ENCODE measurements around the gene SLC6A4. TPM values are rescaled to one million over a fixed set of nuclear protein-coding genes. Genes with fewer than 3 reads are reported as not detected.

The SLC6A4 gene
- total and polyA plus RNA-seq, 2 experiments from 2014 or later: 0.06 to 0.14 TPM

- TF ChIP-seq REST (IDR thresholded peaks at IDR 0.05; ENCODE audit: unreplicated experiment) (no peak), CREB1 (CRISPR knock-in tag; IDR thresholded peaks at IDR 0.05; ENCODE audit: low read depth) (no peak)
These were observed 69.5 kb downstream of the SLC6A4 start (continued) for GRCh38 chr17:30165960-30166359.

- no peaks in the 10 kb centered on the region for H3K36me3 ChIP-seq (ENCODE audit: insufficient read depth)
- no peak overlapping the region for H3K27ac ChIP-seq (ENCODE audit: low read depth)
- DNase-seq (ENCODE audit: low spot score) (no peak), ATAC-seq (no peak)
- H3K4me3 Mint-ChIP-seq: no peak overlapping the region
- no peak overlapping the region for H3K4me2 ChIP-seq
- no peak overlapping the region for H3K27ac Mint-ChIP-seq
- H2AFZ ChIP-seq: no peak overlapping the region
- no peaks in the 10 kb centered on the region for H3K27me3 Mint-ChIP-seq (ENCODE audit: insufficient read depth, low read depth, poor library complexity)
- no peaks in the 10 kb centered on the region for H3K4me1 ChIP-seq (ENCODE audit: insufficient read depth)
- H3K4me3 ChIP-seq: no peak overlapping the region
- peaks cover 46% of the 10 kb centered on the region for H3K79me2 ChIP-seq (replicated peaks; ENCODE audit: insufficient read depth)
- peaks cover 8% of the 10 kb centered on the region; the same call in 2 of the 3 replicates for H3K36me3 Mint-ChIP-seq (ENCODE audit: low read depth)
- 0 out of 2 replicates have a peak, but pooled peaks cover 3% of the 10 kb centered on the region for H4K20me1 ChIP-seq (replicated peaks; ENCODE audit: insufficient read depth)
- H3K4me1 Mint-ChIP-seq: no peaks in the 10 kb centered on the region
- H3K9me3 Mint-ChIP-seq: no peaks in the 10 kb centered on the region
- no peaks in the 10 kb centered on the region for H3K9me2 ChIP-seq (ENCODE audit: insufficient read depth)
- H3K27me3 ChIP-seq (ENCODE audit: insufficient read depth): no peaks in the 10 kb centered on the region
- no peaks in the 10 kb centered on the region for H3F3A ChIP-seq (replicated peaks; ENCODE audit: low read depth)
- TF ChIP-seq JUNB (IDR thresholded peaks at IDR 0.05; ENCODE audit: unreplicated experiment) (no peak), ETS1 (IDR thresholded peaks at IDR 0.05) (no peak), STAT1 (IDR thresholded peaks at IDR 0.05; ENCODE audit: unreplicated experiment) (no peak), NANOG (IDR thresholded peaks at IDR 0.05; ENCODE audit: borderline replicate concordance) (no peak), ZNF331 (CRISPR knock-in tag; IDR thresholded peaks at IDR 0.05; ENCODE audit: low read depth) (no peak), REST (IDR thresholded peaks at IDR 0.05; ENCODE audit: unreplicated experiment) (no peak), ZNF462 (CRISPR knock-in tag; IDR thresholded peaks at IDR 0.05) (no peak), CREB1 (CRISPR knock-in tag; IDR thresholded peaks at IDR 0.05; ENCODE audit: low read depth) (no peak), EZH2 (IDR thresholded peaks at IDR 0.05; ENCODE audit: low read depth, unreplicated experiment) (no peak), ZNF114 (CRISPR knock-in tag; IDR thresholded peaks at IDR 0.05) (no peak)
These were observed 70.3 kb downstream of the SLC6A4 start for GRCh38 chr17:30165147-30165546.
